H9 (cell line): ENCODE results near the gene PPP1R9A. TPM values are rescaled to one million over a fixed set of nuclear protein-coding genes. Genes with fewer than 3 reads are reported as not detected.

Experiments
- DNase-seq: peaks from one replicate; pipeline ENCODE4 v3.0.0-alpha.2; 2017
- H2AFZ ChIP-seq: one replicate; pipeline ENCODE4 v1.6.1; 2013; ENCODE audit warnings: mild to moderate bottlenecking, low read length, control low read depth, moderate library complexity
- H2AK5ac ChIP-seq: 2 replicates; pipeline ENCODE4 v1.6.1; 2013; ENCODE audit warnings: low read length, control low read depth, mixed read lengths; ENCODE audit not compliant: insufficient read length
- H2BK120ac ChIP-seq: one replicate; pipeline ENCODE4 v1.6.1; 2013; ENCODE audit warnings: low read depth, mild to moderate bottlenecking, low read length, control low read depth, inconsistent platforms; ENCODE audit not compliant: poor library complexity, severe bottlenecking
- H2BK12ac ChIP-seq: 2 replicates; pipeline ENCODE4 v1.6.1; 2013; ENCODE audit warnings: low read length, control low read depth, mixed read lengths, low read depth; ENCODE audit not compliant: insufficient read length
- H2BK15ac ChIP-seq: 2 replicates; pipeline ENCODE4 v1.6.1; 2013; ENCODE audit warnings: low read depth, low read length, control low read depth
- H2BK20ac ChIP-seq: one replicate; pipeline ENCODE4 v1.6.1; 2013; ENCODE audit warnings: low read depth, mild to moderate bottlenecking, low read length, control low read depth, inconsistent platforms; ENCODE audit not compliant: poor library complexity, severe bottlenecking
- H2BK5ac ChIP-seq: 2 replicates; pipeline ENCODE4 v1.6.1; 2013; ENCODE audit warnings: low read length, control low read depth, mixed read lengths; ENCODE audit not compliant: insufficient read length
- H3K14ac ChIP-seq: 2 replicates; pipeline ENCODE4 v1.6.1; 2013; ENCODE audit warnings: low read length, control low read depth; ENCODE audit not compliant: insufficient read depth
- H3K18ac ChIP-seq: 2 replicates; pipeline ENCODE4 v1.6.1; 2013; ENCODE audit warnings: low read depth, mild to moderate bottlenecking, mixed read lengths, low read length, control low read depth; ENCODE audit not compliant: insufficient read length
- H3K23ac ChIP-seq: 2 replicates; pipeline ENCODE4 v1.6.1; 2013; ENCODE audit warnings: low read length, control low read depth, mixed read lengths, low read depth; ENCODE audit not compliant: insufficient read length
- H3K23me2 ChIP-seq: 2 replicates; pipeline ENCODE4 v1.6.1; 2013; ENCODE audit warnings: low read depth, mild to moderate bottlenecking, mixed read lengths, low read length, control low read depth; ENCODE audit not compliant: insufficient read length, poor library complexity, severe bottlenecking
- H3K27ac ChIP-seq: 2 replicates; pipeline ENCODE4 v1.5.1; 2013; ENCODE audit warnings: low read length, control low read depth, mixed read lengths, low read depth; ENCODE audit not compliant: insufficient read length
- H3K27me3 ChIP-seq: 2 replicates; pipeline ENCODE4 v1.6.1; 2013; ENCODE audit warnings: low read length, control low read depth, inconsistent platforms; ENCODE audit not compliant: insufficient read depth
- H3K4ac ChIP-seq: 2 replicates; pipeline ENCODE4 v1.6.1; 2013; ENCODE audit warnings: low read depth, mild to moderate bottlenecking, control low read depth, inconsistent platforms, low read length, moderate library complexity
- H3K4me1 ChIP-seq: 2 replicates; pipeline ENCODE4 v1.6.1; 2013; ENCODE audit warnings: low read length, control low read depth, inconsistent platforms; ENCODE audit not compliant: insufficient read depth
- H3K4me2 ChIP-seq: 2 replicates; pipeline ENCODE4 v1.6.1; 2013; ENCODE audit warnings: low read length, control low read depth, mixed read lengths; ENCODE audit not compliant: insufficient read length, insufficient read depth
- H3K56ac ChIP-seq: 2 replicates; pipeline ENCODE4 v1.6.1; 2013; ENCODE audit warnings: low read depth, mild to moderate bottlenecking, mixed read lengths, low read length, control low read depth; ENCODE audit not compliant: insufficient read length
- H3K79me1 ChIP-seq: 2 replicates; pipeline ENCODE4 v1.6.1; 2013; ENCODE audit warnings: low read depth, mild to moderate bottlenecking, moderate library complexity, low read length, control low read depth, inconsistent platforms; ENCODE audit not compliant: insufficient read depth, poor library complexity, severe bottlenecking
- H3K79me2 ChIP-seq: 2 replicates; pipeline ENCODE4 v1.6.1; 2013; ENCODE audit warnings: low read length, control low read depth, inconsistent platforms; ENCODE audit not compliant: insufficient read depth
- H3K9ac ChIP-seq: 2 replicates; pipeline ENCODE4 v1.6.1; 2013; ENCODE audit warnings: low read length, control low read depth, mixed read lengths; ENCODE audit not compliant: insufficient read length; ENCODE audit errors: extremely low read depth
- H3K9me3 ChIP-seq: one replicate; pipeline ENCODE4 v1.6.1; 2013; ENCODE audit warnings: low read depth, low read length, inconsistent platforms; ENCODE audit not compliant: control insufficient read depth
- H3T11ph ChIP-seq: one replicate; pipeline ENCODE4 v1.6.1; 2013; ENCODE audit warnings: mild to moderate bottlenecking, low read length, control low read depth, inconsistent platforms
- H4K20me1 ChIP-seq: one replicate; pipeline ENCODE4 v1.6.1; 2013; ENCODE audit not compliant: control insufficient read depth, insufficient read length, insufficient read depth
- H4K5ac ChIP-seq: 2 replicates; pipeline ENCODE4 v1.6.1; 2013; ENCODE audit warnings: low read depth, mild to moderate bottlenecking, mixed read lengths, low read length, control low read depth; ENCODE audit not compliant: insufficient read length
- H4K8ac ChIP-seq: replicated peaks from 2 replicates; pipeline ENCODE4 v1.6.1; 2013; ENCODE audit warnings: low read length, control low read depth, mixed read lengths, low read depth; ENCODE audit not compliant: insufficient read length
- H4K91ac ChIP-seq: 2 replicates; pipeline ENCODE4 v1.6.1; 2013; ENCODE audit warnings: low read depth, mild to moderate bottlenecking, moderate library complexity, mixed read lengths, low read length, control low read depth; ENCODE audit not compliant: insufficient read length
- H3K27ac Mint-ChIP-seq, 3 experiments: 2 replicates in 2 of 3; 3 replicates in 1 of 3; pipeline ENCODE4 v1.8.0; 2020 to 2021; ENCODE audit warnings: mixed read lengths in 3 of 3, mild to moderate bottlenecking in 1 of 3, moderate library complexity in 1 of 3
- H3K27me3 Mint-ChIP-seq: 2 replicates; pipeline ENCODE4 v1.8.0; 2021; ENCODE audit warnings: low read depth, mild to moderate bottlenecking, moderate library complexity, mixed read lengths
- H3K36me3 Mint-ChIP-seq, 3 experiments: 2 replicates in 2 of 3; 3 replicates in 1 of 3; pipeline ENCODE4 v1.8.0; 2020 to 2021; ENCODE audit warnings: low read depth in 3 of 3, mixed read lengths in 3 of 3; ENCODE audit not compliant: insufficient read depth in 1 of 3
- H3K4me1 Mint-ChIP-seq, 2 experiments: 2 replicates each; pipeline ENCODE4 v1.8.0; 2020; ENCODE audit warnings: mixed read lengths in 2 of 2
- H3K4me3 Mint-ChIP-seq, 2 experiments: 2 replicates in 1 of 2; 3 replicates in 1 of 2; pipeline ENCODE4 v1.8.0; 2020 to 2021; ENCODE audit warnings: mild to moderate bottlenecking in 2 of 2, mixed read lengths in 2 of 2, moderate library complexity in 1 of 2
- H3K9me3 Mint-ChIP-seq, 2 experiments: 2 replicates in 1 of 2; 3 replicates in 1 of 2; pipeline ENCODE4 v1.8.0; 2020; ENCODE audit warnings: mild to moderate bottlenecking in 2 of 2, mixed read lengths in 2 of 2, moderate library complexity in 1 of 2
- WGBS: extraction: QIAGEN DNeasy Blood & Tissue Kit; methylation state at CpG from one replicate; pipeline ENCODE4 v1.1.7; 2013; ENCODE audit warnings: missing lambda C conversion rate, low lambda C conversion rate, mixed read lengths; ENCODE audit not compliant: insufficient read length; ENCODE audit errors: extremely low coverage; 5-methylcytosine and 5-hydroxymethylcytosine counted together
- total RNA-seq: library from RNA; stranded (reverse); gene quantifications from 2 replicates; pipeline ENCODE4 v1.2.1, GENCODE V29; 2021
- TF ChIP-seq, protein P1 (sequence below): fragments of 200-600 bp; sonication (generic); conservative IDR thresholded peaks from 3 replicates; pipeline ENCODE4 v1.8.0; 2021; ENCODE audit warnings: antibody characterized with exemption, mild to moderate bottlenecking

Gene PPP1R9A
- total RNA-seq, 1 experiment from 2014 or later: 17.0 TPM

DNA sequence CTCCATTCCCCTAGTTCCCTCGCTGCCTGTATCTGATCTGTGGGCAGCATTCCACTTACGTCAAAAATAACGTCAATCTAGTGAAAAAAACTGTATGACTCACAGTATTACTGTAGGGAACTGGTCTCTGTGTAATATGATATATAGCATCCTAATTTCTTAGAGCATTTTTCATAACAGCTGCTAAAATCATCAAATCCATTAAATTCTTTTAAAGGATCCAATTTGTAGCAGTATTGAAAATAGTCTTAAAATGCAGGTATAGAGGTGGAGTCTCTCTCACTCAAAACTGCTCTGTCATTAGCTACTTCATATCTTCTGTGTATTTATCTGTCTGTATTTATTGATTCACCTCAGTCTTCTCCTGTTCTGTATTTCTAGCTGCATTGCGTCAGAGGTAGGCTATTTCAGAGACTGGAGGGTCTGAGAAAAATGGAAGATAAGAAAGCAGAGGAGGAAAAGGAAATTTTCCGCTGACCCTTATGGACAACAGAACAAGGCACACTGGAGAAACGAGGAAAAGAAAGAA lies 357.0 kb downstream of the PPP1R9A start:
- H4K20me1 ChIP-seq: no peaks in the 10 kb centered on the region
- no peak overlapping the region for H4K91ac ChIP-seq
- H3T11ph ChIP-seq: no peak overlapping the region
- no peaks in the 10 kb centered on the region for H3K9me3 Mint-ChIP-seq
- H3K27ac ChIP-seq: no peak overlapping the region
- no peaks in the 10 kb centered on the region for H3K79me2 ChIP-seq
- H3K36me3 Mint-ChIP-seq: peaks cover 0 to 4% (median 0%) of the 10 kb centered on the region in 3 experiments; a peak in 1 of 7 replicates
- no peak overlapping the region for H2AFZ ChIP-seq
- peaks cover 2% of the 10 kb centered on the region; the same call in 1 of the 2 replicates for H3K4me1 ChIP-seq
- H3K23ac ChIP-seq: no peak overlapping the region
- no peak overlapping the region for H4K8ac ChIP-seq
- H2BK12ac ChIP-seq: no peak overlapping the region
- no peak overlapping the region for H3K14ac ChIP-seq
- H2BK120ac ChIP-seq: no peak overlapping the region
- H2BK20ac ChIP-seq: no peak overlapping the region
- H3K4me3 Mint-ChIP-seq: no peak overlapping the region
- no peaks in the 10 kb centered on the region for H3K27me3 ChIP-seq
- no peaks in the 10 kb centered on the region for H3K9me3 ChIP-seq
- DNase-seq: no peak
- no peak overlapping the region for H2BK15ac ChIP-seq
- H3K79me1 ChIP-seq: no peaks in the 10 kb centered on the region
- H2BK5ac ChIP-seq: no peak overlapping the region
- H3K4me2 ChIP-seq: no peak overlapping the region
- no peak overlapping the region for H3K56ac ChIP-seq
- no peak overlapping the region for H3K9ac ChIP-seq
- H3K27ac Mint-ChIP-seq: no peak overlapping the region
- no CpG with 5 or more reads among the region's 6 CpGs for WGBS
- no peaks in the 10 kb centered on the region for H3K27me3 Mint-ChIP-seq
- H3K4me1 Mint-ChIP-seq: peaks cover 21 to 35% of the 10 kb centered on the region in 2 experiments
- TF ChIP-seq, protein P1, sequence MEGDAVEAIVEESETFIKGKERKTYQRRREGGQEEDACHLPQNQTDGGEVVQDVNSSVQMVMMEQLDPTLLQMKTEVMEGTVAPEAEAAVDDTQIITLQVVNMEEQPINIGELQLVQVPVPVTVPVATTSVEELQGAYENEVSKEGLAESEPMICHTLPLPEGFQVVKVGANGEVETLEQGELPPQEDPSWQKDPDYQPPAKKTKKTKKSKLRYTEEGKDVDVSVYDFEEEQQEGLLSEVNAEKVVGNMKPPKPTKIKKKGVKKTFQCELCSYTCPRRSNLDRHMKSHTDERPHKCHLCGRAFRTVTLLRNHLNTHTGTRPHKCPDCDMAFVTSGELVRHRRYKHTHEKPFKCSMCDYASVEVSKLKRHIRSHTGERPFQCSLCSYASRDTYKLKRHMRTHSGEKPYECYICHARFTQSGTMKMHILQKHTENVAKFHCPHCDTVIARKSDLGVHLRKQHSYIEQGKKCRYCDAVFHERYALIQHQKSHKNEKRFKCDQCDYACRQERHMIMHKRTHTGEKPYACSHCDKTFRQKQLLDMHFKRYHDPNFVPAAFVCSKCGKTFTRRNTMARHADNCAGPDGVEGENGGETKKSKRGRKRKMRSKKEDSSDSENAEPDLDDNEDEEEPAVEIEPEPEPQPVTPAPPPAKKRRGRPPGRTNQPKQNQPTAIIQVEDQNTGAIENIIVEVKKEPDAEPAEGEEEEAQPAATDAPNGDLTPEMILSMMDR: no peak
- H3K18ac ChIP-seq: no peak overlapping the region
- H3K4ac ChIP-seq: no peak overlapping the region
- H4K5ac ChIP-seq: no peak overlapping the region
- H2AK5ac ChIP-seq: no peak overlapping the region
- H3K23me2 ChIP-seq: no peaks in the 10 kb centered on the region
